Hematopoietic multipotent progenitor cell treated with erythropoietin and hydrocortisone succinate and interleukin-3 and kit ligand, for 15 days (in vitro differentiated cells): ENCODE measurements around the gene CEP72.

Experiments
- DNase-seq: peaks from one replicate; pipeline ENCODE4 v3.0.0-alpha.2; 2015; ENCODE audit warnings: low spot score

Gene CEP72

GRCh38 chr5:660491-661030 lies 48.4 kb downstream of the CEP72 start:
- no peak for DNase-seq

DNA sequence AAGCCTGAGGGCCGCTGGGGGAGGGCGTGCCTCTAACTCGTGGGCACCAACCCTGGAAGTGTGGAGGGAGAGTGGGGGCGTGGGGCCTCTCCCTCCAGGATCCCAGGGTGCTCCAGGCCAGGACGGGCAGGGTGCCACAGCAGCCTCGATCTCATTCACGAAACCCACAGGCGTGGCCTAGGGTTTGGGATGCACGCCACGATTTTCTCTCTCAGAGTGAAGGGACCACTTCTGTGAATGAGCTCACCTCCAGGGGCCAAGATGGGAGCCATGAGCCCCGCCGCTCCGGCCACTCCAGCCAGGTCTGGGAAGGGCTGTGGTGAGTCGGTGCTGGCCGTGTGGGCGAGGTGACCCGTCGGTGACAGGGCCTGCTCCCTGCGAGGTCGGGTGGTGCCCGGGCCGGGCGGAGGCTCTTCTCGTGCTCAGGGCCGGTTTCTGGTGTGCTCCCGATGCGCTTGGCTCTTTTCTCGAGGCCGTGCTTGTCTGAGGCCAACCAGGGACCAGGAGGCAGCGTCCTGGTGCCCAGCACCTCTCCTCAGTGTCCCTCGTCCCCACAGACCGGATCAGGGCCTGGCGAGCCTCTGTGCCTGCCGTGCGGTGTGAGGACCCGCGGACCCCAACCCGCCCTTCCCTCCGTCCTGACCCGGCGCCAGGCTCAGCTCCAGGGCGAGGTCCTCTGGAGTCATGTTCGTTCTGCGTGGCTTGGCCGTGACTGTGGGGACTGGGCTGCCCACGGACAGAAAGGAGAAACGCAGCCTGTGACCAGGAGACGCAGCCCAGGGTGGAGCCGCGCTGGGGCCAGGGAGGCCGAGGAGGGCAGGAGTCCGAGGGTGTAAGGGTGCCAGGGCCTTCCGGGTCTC lies 50.0 kb downstream of the CEP72 start:
- DNase-seq: no peak

GRCh38 chr5:662751-663435 lies 50.8 kb downstream of the CEP72 start:
- no peak for DNase-seq

- no peak for DNase-seq
Measured at GRCh38 chr5:663436-664342, 51.5 kb downstream of the CEP72 start.

DNA sequence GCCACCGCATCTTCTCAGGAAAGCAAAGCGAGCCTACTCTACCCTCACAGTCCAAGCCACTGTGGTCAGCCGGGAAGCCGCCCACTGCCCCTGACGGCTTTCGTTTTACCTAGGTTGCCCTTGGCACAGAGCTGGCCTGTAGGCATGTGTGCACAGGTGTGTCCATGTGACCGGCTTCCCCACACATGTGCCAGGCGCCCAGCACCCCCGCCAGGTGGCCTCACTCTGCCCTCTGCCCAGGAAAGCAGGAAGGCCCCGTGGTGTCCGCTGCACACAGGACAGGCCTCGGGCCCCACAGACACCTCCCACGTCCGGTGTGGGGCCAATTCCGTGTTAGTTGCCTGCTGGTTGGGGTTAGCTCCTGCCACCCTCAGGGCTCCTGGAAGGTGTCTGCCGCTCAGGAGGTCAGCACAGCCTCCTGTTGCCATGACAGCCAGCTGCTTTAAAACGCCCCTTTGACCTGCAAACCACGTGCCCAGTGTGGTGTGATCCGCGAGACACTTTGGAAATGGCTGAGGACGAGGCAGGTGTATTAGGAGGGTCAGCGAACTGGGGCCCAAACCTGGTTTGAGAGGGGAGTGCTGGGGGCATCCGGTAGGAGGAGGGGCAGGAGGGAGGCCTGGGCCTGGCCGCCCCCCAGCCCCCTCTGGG lies 52.3 kb downstream of the CEP72 start:
- no peak for DNase-seq

DNA sequence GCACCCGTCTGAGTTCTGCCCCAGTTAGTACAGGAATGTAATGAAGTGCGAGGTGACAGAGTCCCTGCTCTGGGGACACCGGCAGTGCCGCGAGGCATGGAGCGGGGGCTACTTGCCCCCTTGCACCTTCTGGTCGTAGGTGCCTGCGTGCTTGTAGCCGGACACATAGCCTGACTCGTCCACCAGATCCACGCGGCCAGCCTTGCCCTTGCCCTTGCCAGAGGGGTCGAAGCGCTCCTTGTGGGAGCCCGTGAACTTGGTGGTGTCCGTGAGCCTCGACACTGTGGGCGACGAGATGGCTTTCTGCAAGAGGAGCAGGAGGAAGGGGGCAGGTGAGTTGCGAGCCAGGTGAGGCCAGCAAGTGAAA lies 52.8 kb downstream of the CEP72 start:
- DNase-seq: no peak

DNA sequence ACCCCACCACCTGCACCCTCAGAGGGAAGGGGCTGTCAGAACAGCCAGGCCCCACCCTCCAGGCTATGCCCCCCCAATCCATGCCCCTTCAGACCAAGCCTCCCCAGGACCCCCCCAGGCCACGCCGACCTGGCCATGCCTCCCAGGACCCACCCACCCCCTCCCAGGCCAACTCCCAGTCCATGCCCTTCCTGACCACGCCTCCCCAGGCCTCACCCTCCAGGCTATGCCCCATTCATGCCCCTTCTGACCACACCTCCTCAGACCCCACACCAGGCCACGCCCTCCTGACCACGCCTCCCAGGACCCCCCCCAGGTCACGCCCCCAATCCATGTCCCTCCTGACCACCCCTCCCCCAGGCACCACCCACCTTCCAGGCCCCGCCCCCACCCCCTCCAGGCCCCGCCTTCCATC lies 53.4 kb downstream of the CEP72 start:
- no peak for DNase-seq

DNA sequence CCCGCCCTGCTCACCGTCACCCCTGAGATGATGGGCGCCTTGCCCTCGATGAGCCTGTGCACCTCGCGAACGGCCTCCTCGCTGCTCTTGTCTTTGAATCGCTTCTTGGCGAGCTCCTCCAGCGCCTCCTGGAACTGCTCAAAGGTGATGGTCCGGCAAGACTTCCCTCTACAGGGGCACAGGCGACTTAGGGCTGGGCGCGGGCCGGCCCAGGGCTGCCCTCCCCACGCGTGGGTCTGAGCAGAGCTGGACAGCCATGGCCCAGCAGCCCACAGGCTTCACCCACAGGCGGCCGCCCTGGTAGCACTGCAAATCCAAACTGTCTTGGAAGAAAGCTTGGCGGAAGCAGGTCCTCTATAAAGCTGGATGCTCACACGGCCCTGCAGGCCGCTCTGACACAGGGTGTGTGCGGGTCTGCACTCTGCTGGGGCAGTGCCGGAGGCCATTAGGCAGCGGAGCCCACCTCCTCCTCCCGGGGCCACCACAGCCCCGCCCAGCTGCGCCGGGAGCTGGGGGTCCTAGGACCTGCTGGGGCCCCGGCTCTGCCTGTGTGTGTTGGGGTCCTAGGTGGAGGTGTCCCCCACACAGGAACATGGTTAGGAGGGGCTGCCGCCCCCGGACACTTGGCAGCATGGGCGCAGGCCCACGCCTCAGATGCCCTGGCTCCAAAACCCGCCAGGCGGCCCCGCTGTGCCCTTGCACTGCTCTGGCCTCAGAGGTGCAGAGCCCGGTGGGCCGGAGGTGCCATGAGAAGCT lies 54.0 kb downstream of the CEP72 start:
- no peak for DNase-seq

DNA sequence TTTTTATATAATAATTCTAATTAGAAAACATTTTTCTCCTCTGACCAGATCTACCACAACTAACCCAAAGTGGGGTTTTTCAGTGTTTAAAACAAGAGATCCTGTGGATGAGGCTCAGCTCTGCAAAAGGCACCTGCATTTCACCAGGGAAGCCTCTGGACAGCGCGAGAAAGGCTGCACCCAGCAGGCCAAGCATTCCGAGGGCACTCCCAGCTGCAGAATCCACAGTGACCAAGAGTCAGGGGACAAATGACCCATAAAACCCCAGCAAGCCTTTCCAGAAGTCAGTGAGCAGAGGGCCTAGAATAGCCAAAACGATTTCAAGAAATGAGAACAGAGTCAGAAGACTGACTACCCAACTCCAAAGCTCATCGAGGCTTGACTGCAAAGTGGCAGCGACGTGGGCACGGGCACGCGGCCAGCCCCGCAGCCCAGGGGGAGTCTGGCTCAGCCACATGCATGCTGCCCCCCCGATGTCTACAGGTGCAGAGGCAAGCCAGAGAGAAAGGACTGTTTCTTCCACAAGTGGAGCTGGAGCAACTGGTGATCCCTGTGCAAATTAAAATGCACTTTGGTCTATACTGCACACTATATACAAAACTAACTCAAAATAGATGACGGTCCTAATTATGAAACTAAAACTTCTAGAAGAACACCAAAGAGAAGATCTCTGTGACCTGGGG lies 54.8 kb downstream of the CEP72 start:
- DNase-seq: no peak

DNA sequence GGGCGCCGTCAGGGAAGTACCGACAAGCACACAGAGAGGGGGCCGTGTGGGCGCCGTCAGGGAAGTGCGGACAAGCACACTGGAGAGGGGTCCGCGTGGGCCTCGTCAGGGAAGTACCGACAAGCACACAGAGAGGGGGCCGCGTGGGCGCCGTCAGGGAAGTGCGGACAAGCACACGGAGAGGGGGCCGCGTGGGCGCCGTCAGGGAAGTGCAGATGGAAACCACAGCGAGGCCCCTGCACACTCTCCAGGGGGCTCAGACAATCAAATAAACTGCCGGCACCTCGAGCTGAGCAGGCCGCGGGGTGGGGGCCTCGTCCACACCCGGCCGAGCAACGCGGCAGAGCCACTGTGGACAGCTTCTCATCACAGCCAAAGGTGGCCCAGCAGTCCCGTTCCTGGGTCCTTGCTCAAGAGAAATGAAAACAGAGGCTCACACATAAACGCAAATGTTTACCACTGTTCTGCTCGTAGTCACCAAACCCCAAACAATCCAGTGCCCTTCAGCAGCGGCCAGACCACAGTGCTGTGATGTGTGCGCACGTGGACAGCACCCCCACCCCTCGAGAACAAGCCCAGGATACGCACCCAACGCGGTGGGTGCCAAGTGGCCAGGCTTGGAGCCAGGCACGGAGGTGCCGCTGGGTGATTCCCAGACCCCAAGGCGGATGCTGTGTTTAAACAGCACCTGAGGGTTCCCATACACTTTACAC lies 56.3 kb downstream of the CEP72 start:
- no peak for DNase-seq

DNA sequence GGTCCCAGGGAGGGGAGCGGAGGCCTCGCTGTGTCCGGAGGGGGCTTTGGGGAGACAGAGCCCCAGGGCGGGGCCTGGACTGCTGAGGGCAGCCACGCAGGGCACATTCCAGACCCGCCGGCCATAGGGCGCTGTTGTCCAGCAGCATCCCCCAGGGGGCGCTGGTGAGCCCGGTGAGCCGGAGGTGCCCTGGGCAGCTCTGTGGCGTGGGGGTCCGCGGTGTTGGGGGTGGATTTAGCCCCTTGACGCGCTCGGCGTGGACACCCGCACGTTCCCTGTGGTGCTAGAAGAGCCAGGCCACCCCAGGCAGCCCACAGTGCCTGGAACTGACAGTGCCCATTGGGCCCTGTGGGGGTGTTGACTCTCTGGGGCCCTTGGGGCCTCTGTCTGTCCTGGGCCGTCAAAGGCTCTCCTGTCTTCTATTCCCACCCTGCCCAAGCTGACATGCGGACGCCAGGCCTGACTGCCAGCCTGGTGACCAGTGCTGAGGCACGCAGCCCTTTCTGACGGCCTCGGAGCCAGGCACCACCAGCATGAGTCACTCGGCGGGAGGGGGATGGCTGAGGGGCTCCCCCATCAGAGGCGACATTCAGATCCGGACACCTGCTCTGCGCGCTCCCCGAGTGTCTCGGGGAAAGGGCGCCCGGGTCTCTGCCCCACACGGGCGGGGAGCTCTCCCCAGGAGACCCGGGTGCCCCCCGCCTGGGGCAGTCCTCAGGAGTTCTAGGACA lies 57.1 kb downstream of the CEP72 start:
- peak; percentile 24 for DNase-seq

- DNase-seq: no peak
Measured at GRCh38 chr5:669842-670395, 57.8 kb downstream of the CEP72 start.

DNA sequence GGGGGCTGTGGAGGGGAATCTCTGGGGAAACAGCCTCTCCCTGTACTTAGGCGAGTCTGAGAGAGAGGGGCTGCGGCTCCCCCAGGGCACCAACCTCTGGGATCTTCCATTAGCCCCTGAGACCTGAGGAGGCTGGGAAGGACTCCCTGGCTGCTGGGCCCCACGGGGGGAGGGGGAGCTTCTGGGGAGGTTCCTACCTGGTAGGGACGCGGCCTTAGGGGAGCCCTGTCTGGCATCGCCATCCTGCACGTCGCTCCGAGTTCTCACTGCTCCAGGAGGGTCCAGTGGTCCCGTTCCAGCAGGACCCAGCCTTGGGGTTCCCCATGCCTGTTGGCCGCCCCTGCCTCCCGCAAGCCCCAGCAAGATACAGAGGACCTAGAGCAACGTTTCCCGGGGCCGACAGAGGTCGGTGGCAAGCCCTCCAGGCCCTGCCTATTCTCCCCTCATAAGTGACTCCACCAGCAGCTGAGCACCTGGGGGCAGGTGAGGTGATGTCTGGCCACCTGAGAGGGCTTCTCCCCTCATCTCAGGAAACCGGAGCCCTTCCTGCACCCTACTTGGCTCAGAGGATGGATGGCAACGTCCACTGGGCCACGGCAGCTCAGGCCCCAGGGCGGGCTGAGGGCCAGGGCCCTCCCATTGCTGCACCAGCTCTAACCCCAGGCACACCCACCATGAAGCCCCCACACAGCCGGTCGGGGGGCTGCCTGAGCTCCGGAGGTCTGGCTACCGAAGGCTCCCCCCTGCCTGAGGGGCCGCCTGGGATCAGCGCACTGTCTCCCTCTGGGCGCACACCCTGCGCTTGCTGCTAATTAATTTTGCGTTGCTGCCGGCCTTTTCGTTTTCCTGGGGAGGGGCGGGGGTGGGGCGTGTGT lies 58.5 kb downstream of the CEP72 start:
- no peak for DNase-seq

GRCh38 chr5:671459-672328 lies 59.6 kb downstream of the CEP72 start:
- DNase-seq: peak; percentile 47

- DNase-seq: no peak
Measured at GRCh38 chr5:672329-673160, 60.4 kb downstream of the CEP72 start.
